ENCODE data around the gene AP1G1. TPM values are rescaled to one million over a fixed set of nuclear protein-coding genes. Genes with fewer than 3 reads are reported as not detected.

The AP1G1 gene
- total RNA-seq, 3 donors from 2014 or later: 65.8 to 121 (median 95.7) TPM

DNA sequence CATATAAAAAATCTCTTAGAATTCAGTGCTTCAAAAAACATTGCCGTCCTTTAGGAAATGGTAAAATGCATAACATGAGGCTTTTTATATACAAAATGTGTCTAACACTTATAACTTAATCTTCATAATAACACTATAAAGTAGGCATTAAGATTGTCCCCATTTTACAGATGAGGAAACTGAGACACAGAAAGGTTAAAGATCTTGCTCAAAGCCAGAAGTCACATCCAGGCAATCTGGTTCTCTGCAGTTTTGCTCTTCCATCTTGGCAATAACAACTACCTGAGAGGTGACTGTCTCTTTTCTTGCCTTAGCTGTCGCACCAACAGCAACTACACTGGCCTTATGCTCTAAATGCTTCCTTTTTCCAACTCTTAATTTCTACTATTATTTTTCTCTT is 24.5 kb downstream of the AP1G1 start:
- TF ChIP-seq POLR2A (IDR thresholded peaks at IDR 0.05) (no peak), POLR2AphosphoS5 (IDR thresholded peaks at IDR 0.05) (no peak)
- TF ChIP-seq, protein P1, sequence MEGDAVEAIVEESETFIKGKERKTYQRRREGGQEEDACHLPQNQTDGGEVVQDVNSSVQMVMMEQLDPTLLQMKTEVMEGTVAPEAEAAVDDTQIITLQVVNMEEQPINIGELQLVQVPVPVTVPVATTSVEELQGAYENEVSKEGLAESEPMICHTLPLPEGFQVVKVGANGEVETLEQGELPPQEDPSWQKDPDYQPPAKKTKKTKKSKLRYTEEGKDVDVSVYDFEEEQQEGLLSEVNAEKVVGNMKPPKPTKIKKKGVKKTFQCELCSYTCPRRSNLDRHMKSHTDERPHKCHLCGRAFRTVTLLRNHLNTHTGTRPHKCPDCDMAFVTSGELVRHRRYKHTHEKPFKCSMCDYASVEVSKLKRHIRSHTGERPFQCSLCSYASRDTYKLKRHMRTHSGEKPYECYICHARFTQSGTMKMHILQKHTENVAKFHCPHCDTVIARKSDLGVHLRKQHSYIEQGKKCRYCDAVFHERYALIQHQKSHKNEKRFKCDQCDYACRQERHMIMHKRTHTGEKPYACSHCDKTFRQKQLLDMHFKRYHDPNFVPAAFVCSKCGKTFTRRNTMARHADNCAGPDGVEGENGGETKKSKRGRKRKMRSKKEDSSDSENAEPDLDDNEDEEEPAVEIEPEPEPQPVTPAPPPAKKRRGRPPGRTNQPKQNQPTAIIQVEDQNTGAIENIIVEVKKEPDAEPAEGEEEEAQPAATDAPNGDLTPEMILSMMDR (IDR thresholded peaks at IDR 0.05): no peak
- H3K4me3 ChIP-seq: no peak overlapping the region
- no peak overlapping the region for H3K27ac ChIP-seq
- H3K9me3 ChIP-seq: no peaks in the 10 kb centered on the region
- H3K27me3 ChIP-seq: no peaks in the 10 kb centered on the region
- intact Hi-C loops (cut with DNase I; ENCODE audit: low total_unique reads): no loop called here
- H3K4me1 ChIP-seq: no peaks in the 10 kb centered on the region
- DNase-seq (ENCODE audit: low spot score in 2 of 2): no peak
- no peaks in the 10 kb centered on the region for H3K36me3 ChIP-seq

DNA sequence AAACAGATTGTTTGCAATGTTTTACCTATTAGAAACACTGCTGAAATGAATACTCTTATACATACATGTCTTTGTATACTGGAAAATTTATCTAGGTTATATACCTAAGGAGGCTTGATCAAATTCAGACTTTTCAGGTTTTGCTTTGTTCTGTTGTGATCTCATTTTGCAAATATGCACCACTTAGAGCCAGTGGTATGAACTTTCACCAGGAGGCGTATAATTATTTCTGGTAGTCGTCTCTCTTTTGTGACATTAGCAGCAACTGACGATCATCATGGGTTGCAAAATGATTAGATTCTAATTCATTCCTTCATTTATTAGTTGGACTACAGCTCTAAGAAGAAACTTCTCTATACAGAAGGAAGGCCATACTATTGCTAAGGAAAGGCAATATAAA is 26.9 kb downstream of the AP1G1 start:
- no peak for TF ChIP-seq POLR2AphosphoS5 (IDR thresholded peaks at IDR 0.05)
- no peak for TF ChIP-seq POLR2A (IDR thresholded peaks at IDR 0.05)
- intact Hi-C loops (cut with DNase I; ENCODE audit: low total_unique reads): no loop called here
- no peaks in the 10 kb centered on the region for H3K4me1 ChIP-seq
- no peak for DNase-seq (ENCODE audit: low spot score in 2 of 2)
- no peaks in the 10 kb centered on the region for H3K36me3 ChIP-seq
- no peak overlapping the region for H3K27ac ChIP-seq
- no peaks in the 10 kb centered on the region for H3K9me3 ChIP-seq
- no peak overlapping the region for H3K4me3 ChIP-seq
- H3K27me3 ChIP-seq: no peaks in the 10 kb centered on the region

DNA sequence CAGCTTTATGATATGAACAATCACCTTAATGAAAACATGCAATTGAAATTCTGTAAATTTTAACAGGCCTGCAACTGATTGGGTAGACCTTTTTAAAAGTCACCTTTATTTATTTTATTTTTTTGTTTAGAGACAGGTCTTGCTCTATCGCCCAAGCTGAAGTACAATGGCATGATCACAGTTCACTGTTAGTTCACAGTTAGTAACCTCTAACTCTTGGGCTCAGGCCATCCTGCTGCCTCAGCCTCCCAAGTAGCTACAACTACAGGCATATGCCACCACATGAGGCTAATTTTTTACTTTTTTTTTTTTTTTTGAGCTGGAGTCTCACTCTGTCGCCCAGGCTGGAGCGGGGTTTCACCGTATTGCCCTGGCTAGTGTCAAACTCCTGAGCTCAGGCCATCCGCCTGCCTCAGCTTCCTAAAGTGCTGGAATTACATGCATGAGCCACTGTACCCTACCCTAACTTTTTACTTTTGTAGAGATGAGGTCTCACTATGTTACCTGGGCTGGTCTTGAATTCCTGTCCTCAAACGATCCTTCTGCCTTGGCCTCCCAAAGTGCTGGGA is 28.0 kb downstream of the AP1G1 start:
- intact Hi-C loops (cut with DNase I; ENCODE audit: low total_unique reads): no loop called here

DNA sequence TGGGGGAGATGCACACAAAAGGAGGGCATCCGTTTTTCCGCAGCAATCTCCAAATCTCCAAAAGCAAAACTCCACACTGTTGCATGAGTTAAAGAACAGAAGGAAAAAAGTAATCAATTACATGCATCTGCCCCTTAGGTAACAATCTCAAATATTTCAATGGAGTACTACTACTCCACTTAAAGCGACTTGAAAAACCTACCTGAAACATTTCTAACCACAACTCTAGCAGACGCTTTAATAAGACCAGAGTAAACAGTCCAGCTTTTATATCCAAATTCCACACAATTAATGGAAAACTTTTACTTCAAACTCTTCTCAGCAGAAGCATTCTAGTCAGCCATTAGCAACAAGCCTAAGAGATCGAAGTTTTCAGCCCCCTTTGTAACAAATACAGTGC is 29.9 kb downstream of the AP1G1 start:
- Histone ChIP-seq H3K36me3 (peaks cover 6% of the 10 kb centered on the region), H3K27me3 (no peaks in the 10 kb centered on the region), H3K9me3 (no peaks in the 10 kb centered on the region), H3K4me1 (no peaks in the 10 kb centered on the region), H3K4me3 (no peak overlapping the region), H3K27ac (no peak overlapping the region)
- TF ChIP-seq POLR2A (IDR thresholded peaks at IDR 0.05): no peak
- TF ChIP-seq, protein P1 (IDR thresholded peaks at IDR 0.05): no peak
- no peak for TF ChIP-seq POLR2AphosphoS5 (IDR thresholded peaks at IDR 0.05)
- no peak for DNase-seq (ENCODE audit: low spot score in 2 of 2)
- intact Hi-C loops (cut with DNase I; ENCODE audit: low total_unique reads): no loop called here

More for the DNA sequence above, 28.0 kb downstream of the AP1G1 start:
- Histone ChIP-seq H3K4me3 (no peak overlapping the region), H3K9me3 (no peaks in the 10 kb centered on the region), H3K27ac (no peak overlapping the region), H3K4me1 (no peaks in the 10 kb centered on the region), H3K27me3 (no peaks in the 10 kb centered on the region), H3K36me3 (no peaks in the 10 kb centered on the region)
- DNase-seq (ENCODE audit: low spot score in 2 of 2): no peak
- TF ChIP-seq, protein P1 (IDR thresholded peaks at IDR 0.05): no peak
- TF ChIP-seq POLR2A (IDR thresholded peaks at IDR 0.05) (no peak), POLR2AphosphoS5 (IDR thresholded peaks at IDR 0.05) (no peak)

DNA sequence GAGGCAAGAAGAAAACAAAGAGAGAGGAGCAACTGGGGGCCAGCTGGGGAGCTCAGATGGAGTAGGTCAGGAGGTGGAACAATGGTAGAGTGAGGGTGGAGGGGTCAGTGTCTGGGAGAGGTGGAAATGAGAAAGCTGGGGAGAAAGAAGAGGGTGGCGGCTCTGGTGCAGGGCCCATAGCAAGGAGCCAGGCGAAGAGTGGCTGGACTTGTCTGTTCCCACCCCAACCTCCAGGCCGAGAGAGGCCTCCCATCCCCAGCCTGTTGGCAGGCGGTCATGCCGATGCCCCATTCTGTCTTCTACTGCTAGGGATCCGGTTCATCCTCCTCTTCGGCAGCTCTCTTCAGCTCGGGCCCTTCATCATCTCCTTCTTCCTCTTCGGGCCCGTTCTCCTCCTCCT is 31.3 kb downstream of the AP1G1 start:
- Histone ChIP-seq H3K27me3 (no peaks in the 10 kb centered on the region), H3K27ac (no peak overlapping the region), H3K36me3 (peaks cover 17% of the 10 kb centered on the region), H3K4me3 (no peak overlapping the region), H3K9me3 (no peaks in the 10 kb centered on the region), H3K4me1 (no peaks in the 10 kb centered on the region)
- TF ChIP-seq POLR2AphosphoS5 (IDR thresholded peaks at IDR 0.05) (no peak), POLR2A (IDR thresholded peaks at IDR 0.05) (no peak)
- TF ChIP-seq, protein P1 (IDR thresholded peaks at IDR 0.05): no peak
- intact Hi-C loops (cut with DNase I; ENCODE audit: low total_unique reads): no loop called here
- no peak for DNase-seq (ENCODE audit: low spot score in 2 of 2)

DNA sequence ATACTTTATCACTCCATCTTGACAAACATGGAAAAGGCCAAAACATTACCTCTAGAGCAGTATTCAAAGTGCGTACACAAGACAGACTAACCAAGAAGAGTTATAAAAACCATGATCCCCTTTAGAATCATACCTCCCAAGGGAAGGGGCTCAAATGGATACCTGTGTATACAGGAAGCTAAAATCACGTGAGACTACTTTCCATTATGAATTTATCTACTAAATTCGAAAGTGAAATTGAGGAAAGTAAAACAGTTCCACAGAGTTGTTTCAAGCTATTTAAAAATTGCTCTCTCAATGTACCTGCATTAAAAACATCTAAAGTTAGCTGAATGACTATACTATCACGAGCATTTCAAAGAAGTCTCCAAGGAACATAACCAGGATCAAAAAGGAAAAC is 32.7 kb downstream of the AP1G1 start:
- Histone ChIP-seq H3K9me3 (no peaks in the 10 kb centered on the region), H3K36me3 (peaks cover 18% of the 10 kb centered on the region)

More for the DNA sequence above, 32.7 kb downstream of the AP1G1 start:
- intact Hi-C loops (cut with DNase I; ENCODE audit: low total_unique reads): no loop called here
- H3K27me3 ChIP-seq: no peaks in the 10 kb centered on the region
- no peak for DNase-seq (ENCODE audit: low spot score in 2 of 2)
- no peak overlapping the region for H3K27ac ChIP-seq
- H3K4me1 ChIP-seq: no peaks in the 10 kb centered on the region
- no peak for TF ChIP-seq POLR2AphosphoS5 (IDR thresholded peaks at IDR 0.05)
- no peak for TF ChIP-seq POLR2A (IDR thresholded peaks at IDR 0.05)
- TF ChIP-seq, protein P1 (IDR thresholded peaks at IDR 0.05): no peak
- H3K4me3 ChIP-seq: no peak overlapping the region

Measured in breast epithelium (tissue), 4 donors.